Neural progenitor cell (in vitro differentiated cells): ENCODE data around the gene TMEM98.
"Not testable (repeated sequence)": the region's sequence is repeated elsewhere in the genome, so short reads cannot be mapped to it uniquely, and the experiment has no call there.

Source experiments
- CTCF ChIP-seq: fragments of 200-600 bp; sonication (generic); IDR thresholded peaks from 2 replicates; pipeline ENCODE4 v1.5.1; 2017; ENCODE audit warnings: antibody characterized with exemption, mild to moderate bottlenecking
- EZH2 ChIP-seq: fragments of 200-600 bp; sonication (generic); IDR thresholded peaks from 2 replicates; pipeline ENCODE4 v1.6.1; 2017; ENCODE audit warnings: antibody characterized with exemption, mild to moderate bottlenecking, moderate library complexity
- EZH2phosphoT487 ChIP-seq: fragments of 200-600 bp; sonication (generic); IDR thresholded peaks from 2 replicates; pipeline ENCODE4 v1.6.1; 2017; ENCODE audit warnings: antibody characterized with exemption

DNA sequence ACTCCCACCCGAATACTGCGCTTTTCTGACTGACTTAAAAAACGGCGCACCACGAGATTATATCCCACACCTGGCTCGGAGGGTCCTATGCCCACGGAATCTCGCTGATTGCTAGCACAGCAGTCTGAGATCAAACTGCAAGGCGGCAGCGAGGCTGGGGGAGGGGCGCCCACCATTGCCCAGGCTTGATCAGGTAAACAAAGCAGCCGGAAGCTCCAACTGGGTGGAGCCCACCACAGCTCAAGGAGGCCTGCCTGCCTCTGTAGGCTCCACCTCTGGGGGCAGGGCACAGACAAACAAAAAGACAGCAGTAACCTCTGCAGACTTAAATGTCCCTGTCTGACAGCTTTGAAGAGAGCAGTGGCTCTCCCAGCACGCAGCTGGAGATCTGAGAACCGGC is 40.5 kb upstream of the TMEM98 start:
- TF ChIP-seq CTCF, EZH2phosphoT487, EZH2: not testable (repeated sequence)
